22Rv1 (cell line): ENCODE data around the gene RNF212.

ENCODE experiments used
- H3K27ac ChIP-seq: fragments of 450-650 bp; 2 replicates; pipeline ENCODE4 v1.5.1; 2017
- ZFX ChIP-seq: fragments of 450-650 bp; IDR thresholded peaks from 2 replicates; pipeline ENCODE4 v1.6.1; 2017; ENCODE audit warnings: antibody characterized with exemption, borderline replicate concordance
- TF ChIP-seq, protein P1 (sequence below): fragments of 450-650 bp; IDR thresholded peaks from 2 replicates; pipeline ENCODE4 v1.5.1; 2017; ENCODE audit warnings: mild to moderate bottlenecking

The RNF212 gene, protein sequence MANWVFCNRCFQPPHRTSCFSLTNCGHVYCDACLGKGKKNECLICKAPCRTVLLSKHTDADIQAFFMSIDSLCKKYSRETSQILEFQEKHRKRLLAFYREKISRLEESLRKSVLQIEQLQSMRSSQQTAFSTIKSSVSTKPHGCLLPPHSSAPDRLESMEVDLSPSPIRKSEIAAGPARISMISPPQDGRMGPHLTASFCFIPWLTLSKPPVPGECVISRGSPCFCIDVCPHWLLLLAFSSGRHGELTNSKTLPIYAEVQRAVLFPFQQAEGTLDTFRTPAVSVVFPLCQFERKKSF

DNA sequence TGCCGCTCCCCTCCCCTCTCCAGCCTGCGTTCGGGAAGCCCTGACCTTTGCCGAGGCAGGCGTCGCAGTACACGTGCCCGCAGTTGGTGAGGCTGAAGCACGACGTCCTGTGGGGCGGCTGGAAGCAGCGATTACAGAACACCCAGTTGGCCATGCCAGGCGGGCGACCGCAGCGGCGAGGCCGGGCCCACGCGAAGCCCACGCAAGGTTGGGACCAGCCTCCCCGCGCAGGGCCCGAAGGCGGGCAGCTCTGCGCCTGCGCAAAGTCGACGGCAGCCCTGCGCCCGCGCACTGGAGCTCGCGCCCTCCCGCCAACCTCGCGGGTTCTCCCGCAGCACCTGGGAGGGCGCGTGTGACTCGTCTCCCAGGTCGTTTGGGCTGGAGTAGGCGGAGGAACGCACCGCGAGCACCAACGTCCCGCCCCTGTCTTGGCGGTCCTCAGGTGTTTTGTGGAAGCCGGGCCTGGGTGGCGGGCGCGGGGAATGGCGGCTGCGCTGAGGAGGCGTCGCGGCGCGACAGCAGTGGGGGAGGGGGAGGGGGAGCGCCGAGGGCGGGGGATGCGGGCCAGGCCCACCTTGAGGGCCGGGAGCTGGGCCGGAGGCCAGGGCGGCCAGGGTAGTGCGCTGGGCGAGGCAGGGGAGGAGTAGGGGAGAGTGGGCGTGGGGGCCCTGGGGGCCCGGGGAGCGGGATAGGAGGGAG, at the start of gene RNF212:
TSS of gene RNF212 (minus strand) at position 254 of the 699 bp plus-strand sequence. CDS start at position 154, 100 bp downstream.
- no peak within 1 kb of the TSS for H3K27ac ChIP-seq
- no peak for TF ChIP-seq ZFX
- TF ChIP-seq, protein P1, sequence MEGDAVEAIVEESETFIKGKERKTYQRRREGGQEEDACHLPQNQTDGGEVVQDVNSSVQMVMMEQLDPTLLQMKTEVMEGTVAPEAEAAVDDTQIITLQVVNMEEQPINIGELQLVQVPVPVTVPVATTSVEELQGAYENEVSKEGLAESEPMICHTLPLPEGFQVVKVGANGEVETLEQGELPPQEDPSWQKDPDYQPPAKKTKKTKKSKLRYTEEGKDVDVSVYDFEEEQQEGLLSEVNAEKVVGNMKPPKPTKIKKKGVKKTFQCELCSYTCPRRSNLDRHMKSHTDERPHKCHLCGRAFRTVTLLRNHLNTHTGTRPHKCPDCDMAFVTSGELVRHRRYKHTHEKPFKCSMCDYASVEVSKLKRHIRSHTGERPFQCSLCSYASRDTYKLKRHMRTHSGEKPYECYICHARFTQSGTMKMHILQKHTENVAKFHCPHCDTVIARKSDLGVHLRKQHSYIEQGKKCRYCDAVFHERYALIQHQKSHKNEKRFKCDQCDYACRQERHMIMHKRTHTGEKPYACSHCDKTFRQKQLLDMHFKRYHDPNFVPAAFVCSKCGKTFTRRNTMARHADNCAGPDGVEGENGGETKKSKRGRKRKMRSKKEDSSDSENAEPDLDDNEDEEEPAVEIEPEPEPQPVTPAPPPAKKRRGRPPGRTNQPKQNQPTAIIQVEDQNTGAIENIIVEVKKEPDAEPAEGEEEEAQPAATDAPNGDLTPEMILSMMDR = no peak

DNA sequence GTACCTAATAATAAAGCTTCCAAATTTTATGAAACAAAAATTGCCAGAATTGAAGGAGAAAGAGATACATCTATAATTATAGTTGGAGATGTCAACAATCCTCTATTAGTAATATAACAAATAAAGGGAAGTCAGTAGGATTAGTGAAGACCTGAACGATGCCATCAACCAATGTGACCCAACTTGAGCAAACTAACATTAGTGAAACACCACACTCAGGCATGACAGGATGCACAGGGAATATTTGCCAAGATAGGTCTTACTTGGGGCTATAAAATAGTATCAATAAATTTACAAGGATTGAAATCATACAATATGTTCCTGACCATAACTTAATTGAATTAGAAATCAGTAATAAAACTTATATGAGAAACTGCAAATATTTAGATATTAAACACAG, 47.0 kb upstream of the RNF212 start:
- TF ChIP-seq ZFX = no peak
- TF ChIP-seq, protein P1 = no peak
- no peak overlapping the region for H3K27ac ChIP-seq

DNA sequence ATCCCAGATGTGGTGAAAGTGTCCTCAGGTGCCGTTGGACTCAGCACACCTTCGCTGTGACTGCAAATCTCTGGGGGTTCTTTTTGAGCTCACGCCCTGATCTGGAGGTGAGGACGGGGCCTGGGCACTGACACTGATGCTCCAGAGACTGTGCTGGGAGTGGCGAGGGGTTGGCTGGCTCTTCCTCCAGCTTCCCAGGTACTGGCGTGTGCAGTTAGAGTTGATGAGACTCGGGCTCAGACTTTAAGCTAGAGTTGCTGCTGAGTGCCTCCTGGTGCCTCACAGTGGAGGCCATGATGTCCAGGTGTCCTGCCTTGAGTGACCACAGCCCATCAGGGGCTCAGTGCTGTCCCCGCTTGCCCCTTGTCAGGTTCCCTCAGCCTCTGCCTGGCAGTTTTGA, 42.7 kb upstream of the RNF212 start:
- no peak overlapping the region for H3K27ac ChIP-seq

DNA sequence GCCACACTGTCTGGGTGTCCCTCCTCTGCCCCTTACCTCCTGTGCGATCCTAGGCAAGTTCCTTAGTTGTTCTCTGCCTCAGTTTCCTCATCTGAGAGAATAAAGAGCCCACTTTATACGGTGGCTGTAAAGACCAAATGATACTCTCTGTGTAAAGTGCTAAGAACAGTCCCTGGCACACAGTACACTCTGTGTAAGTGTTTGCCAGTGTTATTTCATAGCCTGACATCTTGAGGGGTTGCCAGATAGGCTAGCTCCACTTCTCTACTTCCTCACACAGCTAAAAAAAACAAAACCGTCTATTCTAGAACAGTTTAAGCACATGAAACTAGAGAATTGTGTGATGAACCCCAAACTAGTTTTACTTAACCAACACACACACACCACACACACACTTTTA, 42.0 kb upstream of the RNF212 start:
- H3K27ac ChIP-seq = no peak overlapping the region
- TF ChIP-seq ZFX = no peak
- TF ChIP-seq, protein P1 = no peak

More for the DNA sequence above, 42.7 kb upstream of the RNF212 start:
- TF ChIP-seq, protein P1 = no peak
- no peak for TF ChIP-seq ZFX

DNA sequence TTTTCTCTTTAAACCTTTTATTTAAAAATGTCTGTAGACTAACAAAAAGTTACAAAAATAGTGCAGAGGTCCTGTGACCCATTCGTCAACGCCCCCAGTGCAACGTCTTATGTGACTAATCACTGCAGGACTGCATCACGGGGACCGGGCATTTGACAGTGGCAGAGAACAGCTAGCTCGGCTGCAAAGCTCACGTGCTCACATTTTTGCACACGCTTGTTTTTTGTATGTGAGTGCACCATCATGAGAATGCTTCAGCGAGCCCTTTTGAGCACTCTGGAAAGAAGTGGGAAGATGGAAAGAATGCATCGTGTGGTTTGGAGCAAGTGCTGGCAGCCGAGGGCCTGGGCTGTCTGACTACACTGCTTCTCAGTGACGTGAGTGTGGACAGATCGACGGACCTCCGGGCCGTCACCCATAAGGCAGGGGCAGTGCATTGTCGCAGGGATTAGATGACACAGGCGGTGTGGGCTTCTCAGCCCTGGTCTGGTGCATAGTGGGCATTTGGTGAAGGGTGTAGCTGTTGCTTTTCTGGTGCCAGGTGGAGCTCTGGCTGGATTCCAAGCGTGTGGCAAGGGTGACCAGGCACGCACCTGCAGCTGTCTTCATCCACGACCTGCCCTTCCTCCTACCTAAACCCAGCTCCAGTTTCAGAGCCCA, 41.3 kb upstream of the RNF212 start:
- TF ChIP-seq ZFX = no peak
- TF ChIP-seq, protein P1 = no peak
- no peak overlapping the region for H3K27ac ChIP-seq

DNA sequence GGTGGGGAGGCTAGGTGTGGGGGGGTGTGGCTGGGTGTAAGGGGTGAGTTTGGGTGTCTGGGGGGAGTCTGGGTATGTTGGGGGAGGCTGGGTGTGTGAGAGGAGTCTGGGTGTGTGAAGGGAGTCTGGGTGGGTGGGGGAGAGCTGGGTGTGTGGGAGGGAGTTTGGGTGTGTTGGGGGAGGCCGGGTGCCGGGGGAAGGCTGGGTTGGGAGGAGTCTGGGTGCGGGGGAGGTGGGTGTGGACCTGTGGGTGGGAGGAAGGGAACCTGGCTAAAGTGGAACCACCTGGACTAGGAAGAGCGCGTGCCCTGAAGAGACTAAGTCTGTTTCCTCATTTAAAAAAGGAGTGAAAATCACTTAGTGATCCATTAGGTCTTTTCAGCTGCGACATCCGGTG, 40.8 kb upstream of the RNF212 start:
- TF ChIP-seq ZFX = no peak
- TF ChIP-seq, protein P1 = no peak
- H3K27ac ChIP-seq = no peak overlapping the region
